Fibroblast of pulmonary artery (primary cell): ENCODE data around the gene NPM1.
"Not testable (repeated sequence)": the region's sequence is repeated elsewhere in the genome, so short reads cannot be mapped to it uniquely, and the experiment has no call there.

ENCODE experiments used
- DNase-seq: peaks from one replicate; pipeline ENCODE4 v3.0.0-alpha.2; 2010; ENCODE audit warnings: low read depth
- H3K4me3 ChIP-seq: replicated peaks from 2 replicates; pipeline ENCODE4 v1.5.1; 2011; ENCODE audit warnings: low read depth, mild to moderate bottlenecking, control low read depth, low read length, moderate library complexity
- TF ChIP-seq, protein P1 (sequence below): IDR thresholded peaks from 2 replicates; pipeline ENCODE4 v1.5.1; 2011; ENCODE audit warnings: mild to moderate bottlenecking, control low read depth, low read length, inconsistent platforms; ENCODE audit errors: missing control alignments

The NPM1 gene

DNA sequence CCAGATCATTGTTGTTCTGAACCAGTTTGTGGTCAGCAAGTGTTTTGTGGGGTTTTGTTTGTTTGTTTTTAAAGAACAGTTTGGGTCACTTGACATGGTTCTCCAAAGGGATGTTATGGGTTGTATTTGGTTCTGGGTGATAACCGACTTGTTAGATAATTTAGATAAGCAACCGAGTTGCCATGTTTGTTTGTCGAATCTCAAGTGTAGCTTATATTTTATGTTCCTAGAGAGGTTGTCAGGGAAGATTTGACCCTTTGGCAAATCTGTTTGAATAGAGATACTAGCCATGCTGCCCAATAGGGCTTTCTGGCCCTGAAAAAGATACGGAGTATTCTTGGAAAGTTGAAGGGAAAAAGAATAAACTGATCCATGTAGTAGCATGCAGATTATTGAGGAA is 19.6 kb downstream of the NPM1 start:
- DNase-seq: no peak
- TF ChIP-seq, protein P1, sequence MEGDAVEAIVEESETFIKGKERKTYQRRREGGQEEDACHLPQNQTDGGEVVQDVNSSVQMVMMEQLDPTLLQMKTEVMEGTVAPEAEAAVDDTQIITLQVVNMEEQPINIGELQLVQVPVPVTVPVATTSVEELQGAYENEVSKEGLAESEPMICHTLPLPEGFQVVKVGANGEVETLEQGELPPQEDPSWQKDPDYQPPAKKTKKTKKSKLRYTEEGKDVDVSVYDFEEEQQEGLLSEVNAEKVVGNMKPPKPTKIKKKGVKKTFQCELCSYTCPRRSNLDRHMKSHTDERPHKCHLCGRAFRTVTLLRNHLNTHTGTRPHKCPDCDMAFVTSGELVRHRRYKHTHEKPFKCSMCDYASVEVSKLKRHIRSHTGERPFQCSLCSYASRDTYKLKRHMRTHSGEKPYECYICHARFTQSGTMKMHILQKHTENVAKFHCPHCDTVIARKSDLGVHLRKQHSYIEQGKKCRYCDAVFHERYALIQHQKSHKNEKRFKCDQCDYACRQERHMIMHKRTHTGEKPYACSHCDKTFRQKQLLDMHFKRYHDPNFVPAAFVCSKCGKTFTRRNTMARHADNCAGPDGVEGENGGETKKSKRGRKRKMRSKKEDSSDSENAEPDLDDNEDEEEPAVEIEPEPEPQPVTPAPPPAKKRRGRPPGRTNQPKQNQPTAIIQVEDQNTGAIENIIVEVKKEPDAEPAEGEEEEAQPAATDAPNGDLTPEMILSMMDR: no peak
- no peak overlapping the region for H3K4me3 ChIP-seq

DNA sequence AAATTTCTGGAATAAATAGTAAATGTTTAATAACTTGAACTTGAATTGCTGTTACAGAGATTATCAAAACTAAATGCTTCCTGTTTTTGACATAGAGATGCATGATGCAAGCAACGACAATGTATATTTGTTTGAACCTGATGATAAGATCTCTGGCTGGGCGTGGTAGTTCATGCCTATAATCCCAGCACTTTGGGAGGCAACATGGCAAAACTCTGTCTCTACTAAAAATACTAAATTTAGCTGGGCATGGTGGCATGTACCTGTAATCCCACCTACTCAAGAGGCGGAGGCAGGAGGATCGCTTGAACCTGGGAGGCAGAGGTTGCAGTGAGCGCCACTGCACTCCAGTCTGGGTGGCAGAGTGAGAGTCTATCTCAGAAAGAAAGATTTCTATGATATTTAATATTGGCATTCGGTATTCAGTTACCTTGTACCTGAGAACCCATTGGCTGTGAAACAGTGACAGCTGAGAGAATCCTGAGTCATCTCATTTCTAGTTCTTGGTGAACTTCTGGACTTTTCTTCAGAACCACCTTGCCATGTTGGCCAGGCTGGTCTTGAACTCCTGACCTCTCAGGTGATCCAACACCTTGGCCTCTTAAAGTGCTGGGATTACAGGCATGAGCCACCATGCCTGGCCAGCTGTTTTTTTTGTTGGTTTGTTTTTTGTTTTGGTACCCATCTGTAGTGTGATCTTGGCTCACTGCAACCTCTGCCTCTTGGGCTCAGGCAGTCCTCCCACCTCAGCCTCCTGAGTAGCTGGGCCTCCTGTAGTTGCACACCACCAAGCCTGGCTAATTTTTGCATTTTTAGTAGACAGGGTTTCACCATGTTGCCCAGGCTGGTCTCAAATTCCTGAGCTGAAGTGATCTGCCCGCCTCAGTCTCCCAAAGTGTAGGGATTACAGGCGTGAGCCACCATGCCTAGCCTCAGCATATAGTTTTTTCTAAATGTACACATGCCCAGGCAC is 21.8 kb downstream of the NPM1 start:
- no peak for DNase-seq
- H3K4me3 ChIP-seq: no peak overlapping the region
- TF ChIP-seq, protein P1: no peak

DNA sequence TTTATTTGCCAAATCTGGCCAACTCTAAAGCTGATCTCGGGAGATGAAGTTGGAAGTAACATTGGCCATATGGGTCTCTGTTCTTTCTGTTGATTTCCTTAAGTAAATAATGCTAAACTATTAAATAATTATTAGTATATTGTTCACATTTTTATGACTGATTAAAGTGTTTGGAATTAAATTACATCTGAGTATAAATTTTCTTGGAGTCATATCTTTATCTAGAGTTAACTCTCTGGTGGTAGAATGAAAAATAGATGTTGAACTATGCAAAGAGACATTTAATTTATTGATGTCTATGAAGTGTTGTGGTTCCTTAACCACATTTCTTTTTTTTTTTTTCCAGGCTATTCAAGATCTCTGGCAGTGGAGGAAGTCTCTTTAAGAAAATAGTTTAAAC is 22.5 kb downstream of the NPM1 start:
- DNase-seq: no peak
- H3K4me3 ChIP-seq: no peak overlapping the region
- TF ChIP-seq, protein P1: no peak

DNA sequence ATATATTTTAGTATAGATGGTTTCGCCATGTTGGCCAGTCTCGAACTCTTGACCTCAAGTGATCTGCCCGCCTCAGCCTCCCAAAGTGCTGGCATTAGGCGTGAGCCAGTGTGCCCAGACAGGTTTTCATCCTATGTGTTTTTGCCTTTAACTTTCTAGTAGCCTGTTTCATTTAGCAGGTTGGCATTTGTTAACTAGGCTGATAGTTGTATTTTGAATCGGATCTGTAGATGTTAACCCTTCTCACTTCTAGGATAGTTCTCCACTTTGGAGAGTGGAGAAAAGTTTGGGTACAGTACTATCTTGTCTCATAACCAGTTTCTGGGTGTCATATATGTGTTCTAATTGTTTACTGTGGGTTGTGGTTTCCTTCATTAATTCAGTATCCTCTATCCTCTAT is 24.5 kb downstream of the NPM1 start:
- DNase-seq: no peak
- TF ChIP-seq, protein P1: no peak
- no peak overlapping the region for H3K4me3 ChIP-seq

DNA sequence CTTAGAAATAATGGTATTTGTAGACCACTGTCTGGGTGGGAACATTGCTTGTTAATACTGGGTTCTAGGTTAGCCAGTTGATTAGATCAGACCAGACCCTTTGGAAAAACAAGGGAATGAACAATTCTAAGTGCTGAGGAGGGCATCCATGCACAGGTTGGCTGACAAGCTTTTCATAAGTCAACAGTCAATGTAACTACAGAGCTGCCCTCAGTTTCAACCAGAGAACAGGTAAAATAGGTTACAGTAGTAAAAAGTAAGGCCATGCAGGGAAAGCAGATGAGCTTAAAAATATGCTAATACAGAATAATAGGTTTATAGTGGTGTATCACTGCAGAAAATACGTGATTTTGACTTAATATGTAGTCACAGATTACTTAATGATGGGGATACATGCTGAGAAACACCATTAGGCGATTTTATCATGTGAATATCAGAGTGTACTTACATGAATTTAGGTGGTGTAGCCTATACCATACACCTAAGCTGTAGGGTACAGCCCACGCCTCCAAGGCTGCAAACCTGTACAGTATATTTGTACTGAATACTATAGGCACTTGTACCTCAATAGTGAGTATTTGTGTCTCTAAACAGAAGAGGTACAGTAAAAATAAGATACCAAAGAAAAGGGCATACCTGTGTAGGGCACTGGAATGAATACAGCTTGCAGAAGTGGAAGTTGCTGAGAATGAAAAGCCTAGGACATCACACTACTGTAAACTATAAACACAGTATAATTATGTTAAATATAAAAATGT is 25.7 kb downstream of the NPM1 start:
- no peak overlapping the region for H3K4me3 ChIP-seq
- no peak for DNase-seq
- TF ChIP-seq, protein P1: no peak

DNA sequence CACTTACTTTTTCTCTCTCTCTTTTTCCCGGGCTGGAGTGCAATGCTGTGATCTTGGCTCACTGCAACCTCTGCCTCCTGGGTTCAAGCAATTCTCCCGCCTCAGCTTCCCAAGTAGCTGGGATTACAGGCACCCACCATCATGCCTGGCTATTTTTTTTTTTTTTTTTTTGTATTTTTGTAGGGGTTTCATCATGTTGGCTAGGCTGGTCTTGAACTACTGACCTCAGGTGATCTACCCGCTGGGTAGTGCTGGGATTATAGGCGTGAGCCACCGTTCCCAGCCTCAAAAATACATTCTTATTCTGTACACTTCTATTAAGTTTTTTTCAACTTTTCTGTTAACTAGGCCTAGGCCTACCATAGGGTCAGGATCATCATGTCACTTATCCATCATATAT is 26.3 kb downstream of the NPM1 start:
- DNase-seq, H3K4me3 ChIP-seq: not testable (repeated sequence)

DNA sequence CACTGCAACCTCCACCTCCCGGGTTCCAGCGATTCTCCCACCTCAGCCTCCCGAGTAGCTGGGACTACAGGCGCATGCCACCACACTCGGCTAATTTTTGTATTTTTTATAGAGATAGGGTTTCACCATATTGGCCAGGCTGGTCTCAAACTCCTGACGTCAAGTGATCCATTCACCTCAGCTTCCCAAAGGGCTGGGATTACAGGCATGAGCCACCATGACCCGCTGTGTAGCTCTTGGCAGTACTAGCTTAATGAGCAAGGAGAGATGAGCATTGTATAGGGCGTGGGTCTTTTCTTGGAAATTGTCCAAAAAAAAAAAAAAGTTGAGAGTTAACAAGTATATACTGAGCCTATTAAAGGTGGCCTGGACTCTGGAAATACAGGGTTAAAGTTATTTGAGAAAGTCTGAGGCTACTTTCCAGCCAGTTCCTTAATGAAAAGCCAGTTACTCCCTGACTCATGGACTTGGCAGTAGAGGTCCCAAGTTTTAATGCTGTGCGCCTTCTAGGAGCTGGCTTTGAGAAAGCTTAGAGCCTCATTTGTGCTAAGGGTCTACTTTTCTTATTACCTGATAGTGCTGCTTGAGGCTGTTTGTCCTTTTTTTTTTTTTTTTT is 27.6 kb downstream of the NPM1 start:
- TF ChIP-seq, protein P1: no peak
- DNase-seq: peak; percentile 30
- no peak overlapping the region for H3K4me3 ChIP-seq
